GM19455 (cell line): Measurements from ENCODE around the gene CCDC6.
"Not testable (repeated sequence)": the region's sequence is repeated elsewhere in the genome, so short reads cannot be mapped to it uniquely, and the experiment has no call there.

Source experiments
- ATAC-seq: cut with Tn5 transposase; IDR thresholded peaks from one replicate; pipeline ENCODE4 v1.9.1; 2021; ENCODE audit not compliant: unreplicated experiment

The CCDC6 gene

GRCh38 chr10:59906417-59907202, at the start of gene CCDC6:
CCDC6 (minus strand) TSS chr10:59906556; CDS start chr10:59906424, 132 bp downstream.
- peak; percentile 87 for ATAC-seq

GRCh38 chr10:59954296-59954695, 47.9 kb upstream of the CCDC6 start:
- no peak for ATAC-seq

DNA sequence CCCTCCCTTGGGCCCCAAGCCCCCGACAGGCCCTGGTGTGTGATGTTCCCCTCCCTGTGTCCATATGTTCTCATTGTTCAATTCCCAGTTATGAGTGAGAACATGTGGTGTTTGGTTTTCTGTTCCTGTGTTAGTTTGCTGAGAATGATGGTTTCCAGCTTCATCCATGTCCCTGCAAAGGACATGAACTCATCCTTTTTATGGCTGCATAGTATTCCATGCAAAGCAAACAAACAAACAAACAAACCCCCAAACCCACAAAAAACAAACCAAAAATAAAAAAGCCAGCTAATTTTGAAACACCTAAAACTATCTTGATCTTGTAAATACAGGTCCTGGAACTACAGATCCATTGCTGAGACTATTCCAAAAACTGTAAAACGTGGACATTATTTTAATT, 47.4 kb upstream of the CCDC6 start:
- ATAC-seq: not testable (repeated sequence)

GRCh38 chr10:59950105-59950504, 43.7 kb upstream of the CCDC6 start:
- ATAC-seq: no peak

DNA sequence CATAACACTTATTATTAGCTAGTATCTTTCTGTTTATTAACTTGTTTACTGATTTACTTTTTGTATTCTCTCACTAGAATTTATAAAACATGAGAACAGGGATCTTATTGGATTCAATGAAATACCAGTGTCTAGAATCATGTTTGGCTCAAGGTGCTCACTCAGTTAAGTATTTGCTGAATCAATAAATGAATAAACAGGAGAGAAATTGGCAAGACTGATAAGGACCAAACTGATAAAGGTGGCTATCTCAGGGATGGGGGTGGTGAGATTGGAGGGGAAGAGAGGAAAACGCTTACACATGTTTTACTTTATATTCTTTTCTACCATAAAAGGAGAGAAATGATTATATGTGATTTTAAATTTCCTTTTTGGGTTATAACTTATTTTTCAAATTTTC, 43.3 kb upstream of the CCDC6 start:
- no peak for ATAC-seq

DNA sequence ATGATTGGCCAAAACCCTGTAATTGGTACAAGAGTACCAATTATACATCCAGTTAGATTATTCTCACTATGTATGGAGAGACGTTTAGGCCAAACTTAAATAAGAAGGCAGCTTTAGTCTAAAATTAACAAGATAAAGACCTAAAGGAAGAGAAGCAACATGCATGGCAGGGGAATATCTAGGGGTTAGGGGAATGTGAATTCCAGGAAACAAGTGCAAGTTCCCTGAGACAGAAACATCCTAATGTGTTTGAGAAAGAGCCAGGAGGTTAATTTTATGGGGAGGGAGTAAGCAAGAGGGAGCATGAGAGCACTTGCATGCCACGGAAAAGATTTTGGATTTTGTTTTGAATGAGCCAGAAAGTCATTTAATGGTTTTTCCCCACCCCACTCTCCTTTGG, 39.6 kb upstream of the CCDC6 start:
- ATAC-seq: no peak

- no peak for ATAC-seq
Measured at GRCh38 chr10:59945590-59945989, 39.2 kb upstream of the CCDC6 start.

DNA sequence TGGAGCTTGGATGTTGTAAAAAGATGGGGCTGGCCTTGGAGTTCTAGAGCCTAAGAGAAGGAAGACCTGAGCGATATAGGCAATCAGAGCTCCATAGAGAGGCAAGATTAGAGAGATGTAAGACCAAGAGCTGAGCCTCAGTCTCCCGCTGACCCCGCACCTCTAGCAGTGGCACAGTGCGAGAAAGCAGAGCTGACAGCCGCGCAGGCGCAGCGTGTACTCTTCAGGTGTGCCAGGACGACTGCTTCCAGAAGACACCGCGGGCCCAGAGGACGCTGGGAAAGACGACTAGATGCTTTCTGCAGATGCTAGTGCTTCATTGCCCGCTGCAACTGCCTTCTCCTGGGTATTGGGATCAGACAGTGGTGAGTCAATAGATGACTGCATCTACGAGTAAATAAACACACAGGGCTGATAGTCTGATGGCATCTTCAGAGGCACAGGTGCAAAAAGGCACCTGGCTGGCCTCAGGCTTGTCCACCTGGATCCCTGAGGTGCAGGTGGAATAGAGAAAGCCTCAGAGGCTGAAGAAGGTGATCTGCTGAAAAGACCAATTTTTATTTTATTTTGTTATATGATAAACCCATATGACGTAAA, 38.1 kb upstream of the CCDC6 start:
- no peak for ATAC-seq

- no peak for ATAC-seq
Measured at GRCh38 chr10:59942556-59942955, 36.2 kb upstream of the CCDC6 start.

- no peak for ATAC-seq
Measured at GRCh38 chr10:59937720-59938119, 31.4 kb upstream of the CCDC6 start.

GRCh38 chr10:59934701-59935100, 28.3 kb upstream of the CCDC6 start:
- no peak for ATAC-seq

GRCh38 chr10:59930788-59931521, 24.6 kb upstream of the CCDC6 start:
- ATAC-seq: not testable (repeated sequence)

- ATAC-seq: no peak
Measured at GRCh38 chr10:59926086-59926485, 19.7 kb upstream of the CCDC6 start.

DNA sequence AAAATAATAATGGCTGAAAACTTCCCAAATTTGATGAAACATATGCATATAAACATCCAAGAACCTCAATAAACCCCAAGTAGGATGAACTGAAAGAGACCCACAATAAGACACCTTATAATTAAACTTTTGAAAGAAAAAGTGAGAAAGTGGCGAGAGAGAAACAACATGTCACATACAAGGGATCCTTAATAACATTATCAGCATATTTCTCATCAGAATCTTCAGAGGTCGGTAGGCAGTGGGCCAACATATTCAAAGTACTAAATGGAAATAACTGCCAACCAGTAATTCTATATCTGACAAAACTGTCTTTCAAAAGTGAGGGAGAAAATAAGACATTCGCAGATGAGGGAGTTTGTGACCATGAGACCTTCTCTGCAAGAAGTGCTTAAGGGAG, 16.6 kb upstream of the CCDC6 start:
- no peak for ATAC-seq

DNA sequence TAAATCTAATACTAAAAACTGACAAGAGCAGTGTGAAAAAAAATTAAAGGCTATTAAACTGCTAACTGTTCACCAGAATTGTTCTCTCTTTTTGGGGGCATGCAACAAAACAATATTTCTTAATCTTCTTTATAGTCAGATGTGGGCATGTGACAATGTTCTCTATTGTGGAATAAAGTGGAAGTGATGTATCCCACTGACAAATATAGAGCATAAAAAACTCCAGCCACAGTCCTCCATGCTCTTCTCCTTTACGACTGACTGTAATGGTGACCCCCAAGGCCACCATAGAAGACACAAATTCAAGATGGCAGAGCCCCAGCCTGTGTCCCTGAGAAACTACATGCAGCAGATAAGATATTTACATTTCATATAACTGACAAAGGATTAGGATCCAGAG, 11.6 kb upstream of the CCDC6 start:
- ATAC-seq: no peak

DNA sequence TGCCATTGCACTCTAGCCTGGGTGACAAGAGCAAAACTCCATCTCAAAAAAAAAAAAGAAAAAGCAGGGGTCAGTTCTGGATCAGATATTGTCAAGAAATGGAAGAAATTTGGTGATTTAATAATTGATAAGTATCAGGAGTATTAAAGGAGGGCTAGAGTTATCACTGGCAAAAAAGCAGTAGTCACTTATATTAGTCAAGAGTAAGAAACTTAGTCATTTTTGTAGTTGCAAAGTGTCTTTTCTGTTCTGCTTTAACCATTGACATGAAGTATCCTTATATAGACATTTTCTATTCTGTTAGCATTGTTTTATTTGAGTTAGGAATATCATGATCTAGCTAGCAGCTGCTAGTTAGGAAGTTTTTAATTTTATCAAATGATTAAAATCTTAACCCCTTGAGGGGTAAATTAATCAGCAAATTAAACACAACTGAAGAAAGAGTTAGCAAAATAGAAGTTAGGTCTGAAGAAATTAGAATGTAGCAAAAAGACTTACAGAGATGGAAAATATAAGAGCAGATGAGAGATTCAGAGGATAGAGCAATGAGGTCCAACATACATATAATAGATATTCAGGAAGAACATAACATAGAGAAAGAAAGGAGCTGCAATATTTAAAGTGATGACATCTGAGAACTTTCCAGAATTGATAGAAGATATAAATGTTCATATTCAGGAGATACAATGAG, 7.3 kb upstream of the CCDC6 start:
- ATAC-seq: no peak

- ATAC-seq: no peak
Measured at GRCh38 chr10:59910867-59911266, 4.5 kb upstream of the CCDC6 start.

GRCh38 chr10:59909815-59910214, 3.5 kb upstream of the CCDC6 start:
- ATAC-seq: no peak

- ATAC-seq: no peak
Measured at GRCh38 chr10:59908808-59909143, 2.4 kb upstream of the CCDC6 start.

GRCh38 chr10:59907918-59908807, 1.8 kb upstream of the CCDC6 start:
- no peak for ATAC-seq

DNA sequence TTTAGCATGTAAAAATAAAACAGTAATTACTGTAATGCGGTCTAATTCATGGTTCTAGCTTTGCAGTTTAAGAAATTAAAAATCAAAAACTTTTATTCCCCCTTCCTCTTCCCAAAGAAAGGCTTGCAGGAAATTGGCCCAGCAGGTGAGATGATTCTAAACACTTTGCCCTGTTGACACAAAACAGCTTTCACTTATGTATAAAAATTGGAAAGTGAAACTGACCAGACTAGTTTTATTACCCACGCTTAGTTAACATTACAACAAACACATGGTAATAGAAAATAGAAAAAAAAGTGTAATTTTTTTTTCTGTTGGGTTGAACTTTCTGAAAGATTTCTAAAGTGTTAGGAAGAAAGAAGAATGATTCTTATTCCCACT, 1.2 kb upstream of the CCDC6 start:
- ATAC-seq: no peak
